Keratinocyte (primary cell): ENCODE results near the gene ZNF280C. TPM values are rescaled to one million over a fixed set of nuclear protein-coding genes. Genes with fewer than 3 reads are reported as not detected.

Source experiments
- DNase-seq: peaks from one replicate; pipeline ENCODE4 v3.0.0-alpha.2; 2011; ENCODE audit warnings: low read depth, missing footprints, low spot score
- FAIRE-seq: peaks from 2 replicates; lab custom pipeline; 2011; peaks lifted over from hg19 to GRCh38; lab: Jason Lieb, UNC
- H2AFZ ChIP-seq: 2 replicates; pipeline ENCODE4 v1.6.0; 2012; ENCODE audit warnings: low read length, control low read depth, inconsistent platforms; ENCODE audit not compliant: control insufficient read depth
- H3K27ac ChIP-seq: 2 replicates; pipeline ENCODE4 v1.5.1; 2011; ENCODE audit warnings: low read length; ENCODE audit not compliant: control insufficient read depth, insufficient read depth
- H3K27me3 ChIP-seq: 3 replicates; pipeline ENCODE4 v1.6.0; 2011; ENCODE audit warnings: low read length; ENCODE audit not compliant: control insufficient read depth, insufficient read depth; ENCODE audit errors: extremely low read depth
- H3K36me3 ChIP-seq, 2 experiments: 2 replicates in 1 of 2; 3 replicates in 1 of 2; pipeline ENCODE4 v1.5.1; 2011; ENCODE audit warnings: low read length in 2 of 2, mild to moderate bottlenecking in 1 of 2; ENCODE audit not compliant: control insufficient read depth in 2 of 2, insufficient read depth in 2 of 2; ENCODE audit errors: extremely low read depth in 1 of 2
- H3K4me1 ChIP-seq: 3 replicates; pipeline ENCODE4 v1.5.1; 2011; ENCODE audit warnings: low read length; ENCODE audit not compliant: control insufficient read depth, insufficient read depth; ENCODE audit errors: extremely low read depth
- H3K4me2 ChIP-seq: 3 replicates; pipeline ENCODE4 v1.6.0; 2011; ENCODE audit warnings: low read depth, low read length; ENCODE audit not compliant: control insufficient read depth, insufficient read depth; ENCODE audit errors: extremely low read depth
- H3K4me3 ChIP-seq, 3 experiments: fragments of 200-600 bp in 1 of 3; sonication (generic) in 1 of 3; 2 replicates in 2 of 3; 3 replicates in 1 of 3; pipeline ENCODE4 v1.5.1; 2011 to 2016; ENCODE audit warnings: low read length in 3 of 3, mild to moderate bottlenecking in 3 of 3, control low read depth in 2 of 3, inconsistent platforms in 1 of 3, low read depth in 1 of 3, mixed read lengths in 1 of 3, mixed run types in 1 of 3, moderate library complexity in 1 of 3; ENCODE audit not compliant: control insufficient read depth in 2 of 3, insufficient read depth in 2 of 3; ENCODE audit errors: extremely low read depth in 1 of 3
- H3K79me2 ChIP-seq: 2 replicates; pipeline ENCODE4 v1.6.0; 2012; ENCODE audit warnings: low read length; ENCODE audit not compliant: control insufficient read depth, insufficient read depth
- H3K9ac ChIP-seq: 3 replicates; pipeline ENCODE4 v1.6.0; 2011; ENCODE audit warnings: low read length; ENCODE audit not compliant: control insufficient read depth, insufficient read depth; ENCODE audit errors: extremely low read depth
- H3K9me1 ChIP-seq: 3 replicates; pipeline ENCODE4 v1.6.0; 2011; ENCODE audit warnings: low read length; ENCODE audit not compliant: control insufficient read depth, insufficient read depth; ENCODE audit errors: extremely low read depth
- H3K9me3 ChIP-seq: 2 replicates; pipeline ENCODE4 v1.5.1; 2012; ENCODE audit warnings: low read depth, low read length; ENCODE audit not compliant: control insufficient read depth
- H4K20me1 ChIP-seq: 3 replicates; pipeline ENCODE4 v1.6.0; 2011; ENCODE audit warnings: low read length; ENCODE audit not compliant: control insufficient read depth, insufficient read depth; ENCODE audit errors: extremely low read depth
- EZH2 ChIP-seq: IDR thresholded peaks from one replicate; pipeline ENCODE4 v1.6.1; 2012; ENCODE audit warnings: inconsistent platforms, mild to moderate bottlenecking, low read length, moderate library complexity
- dilution Hi-C: fragments of 300-500 bp; cut with MboI; formaldehyde crosslinking; loops from one replicate; pipeline ENCODE4 v1.7.0; 2020; ENCODE audit warnings: low sequenced_read_pairs; ENCODE audit not compliant: extremely low pct_ligation_motif_present
- polyA plus RNA-seq, 5 experiments: library from polyadenylated mRNA; depleted of rRNA in 3 of 5; stranded (reverse) in 3 of 5; stranded (forward) in 1 of 5; unstranded in 1 of 5; fragments of >200 nt; gene quantifications; 1 replicate in 1 of 5; 2 replicates in 3 of 5; 3 replicates in 1 of 5; pipeline versions ENCODE4 v1.2.1 to v1.2.3, GENCODE V29; 2011 to 2012; ENCODE audit warnings: missing spikeins in 2 of 5, low read depth in 1 of 5, low replicate concordance in 1 of 5
- TF ChIP-seq, protein P1 (sequence below), 3 experiments: IDR thresholded peaks in 1 of 3; conservative IDR thresholded peaks in 1 of 3; optimal IDR thresholded peaks in 1 of 3; 2 replicates in 2 of 3; 3 replicates in 1 of 3; pipeline versions ENCODE3 to v1.5.1; 2011; ENCODE audit warnings: low read length in 3 of 3, mild to moderate bottlenecking in 3 of 3, moderate library complexity in 2 of 3, control low read depth in 1 of 3, inconsistent platforms in 1 of 3; ENCODE audit not compliant: insufficient read depth in 2 of 3; ENCODE audit errors: extremely low read depth in 1 of 3

The ZNF280C gene
- polyA plus RNA-seq, 1 donor (not counting 4 experiments of a cell fraction or from before 2014, with no cell fraction given), result 4.7 TPM

GRCh38 chrX:130173190-130173895, 95.4 kb downstream of the ZNF280C start:
- Histone ChIP-seq H4K20me1 (no peaks in the 10 kb centered on the region), H3K36me3 (no peaks in the 10 kb centered on the region), H3K27me3 (peaks cover 3% of the 10 kb centered on the region), H3K9ac (no peak overlapping the region), H3K4me2 (no peak overlapping the region), H3K9me1 (no peaks in the 10 kb centered on the region), H3K27ac (no peak overlapping the region), H2AFZ (no peak overlapping the region), H3K4me3 (no peak overlapping the region), H3K79me2 (no peaks in the 10 kb centered on the region), H3K9me3 (no peaks in the 10 kb centered on the region), H3K4me1 (peaks cover 11% of the 10 kb centered on the region)
- no peak for TF ChIP-seq EZH2
- TF ChIP-seq, protein P1, sequence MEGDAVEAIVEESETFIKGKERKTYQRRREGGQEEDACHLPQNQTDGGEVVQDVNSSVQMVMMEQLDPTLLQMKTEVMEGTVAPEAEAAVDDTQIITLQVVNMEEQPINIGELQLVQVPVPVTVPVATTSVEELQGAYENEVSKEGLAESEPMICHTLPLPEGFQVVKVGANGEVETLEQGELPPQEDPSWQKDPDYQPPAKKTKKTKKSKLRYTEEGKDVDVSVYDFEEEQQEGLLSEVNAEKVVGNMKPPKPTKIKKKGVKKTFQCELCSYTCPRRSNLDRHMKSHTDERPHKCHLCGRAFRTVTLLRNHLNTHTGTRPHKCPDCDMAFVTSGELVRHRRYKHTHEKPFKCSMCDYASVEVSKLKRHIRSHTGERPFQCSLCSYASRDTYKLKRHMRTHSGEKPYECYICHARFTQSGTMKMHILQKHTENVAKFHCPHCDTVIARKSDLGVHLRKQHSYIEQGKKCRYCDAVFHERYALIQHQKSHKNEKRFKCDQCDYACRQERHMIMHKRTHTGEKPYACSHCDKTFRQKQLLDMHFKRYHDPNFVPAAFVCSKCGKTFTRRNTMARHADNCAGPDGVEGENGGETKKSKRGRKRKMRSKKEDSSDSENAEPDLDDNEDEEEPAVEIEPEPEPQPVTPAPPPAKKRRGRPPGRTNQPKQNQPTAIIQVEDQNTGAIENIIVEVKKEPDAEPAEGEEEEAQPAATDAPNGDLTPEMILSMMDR (optimal IDR thresholded peaks at IDR 0.05 in 1 of 3, IDR thresholded peaks at IDR 0.05 in 1 of 3, conservative IDR thresholded peaks at IDR 0.05 in 1 of 3; ENCODE audit: extremely low read depth in 1 of 3, insufficient read depth in 2 of 3, low read length in 3 of 3), result no peak
- DNase-seq, result no peak
- dilution Hi-C loops, result no loop called here
- no peak for FAIRE-seq

- no peak for DNase-seq
- no peak for TF ChIP-seq EZH2
- TF ChIP-seq, protein P1 (optimal IDR thresholded peaks at IDR 0.05 in 1 of 3, IDR thresholded peaks at IDR 0.05 in 1 of 3, conservative IDR thresholded peaks at IDR 0.05 in 1 of 3; ENCODE audit: extremely low read depth in 1 of 3, insufficient read depth in 2 of 3, low read length in 3 of 3), result no peak
- Histone ChIP-seq H3K4me1 (peaks cover 11% of the 10 kb centered on the region), H3K27ac (no peak overlapping the region), H2AFZ (peak overlapping the region; percentile 39), H3K27me3 (peaks cover 3% of the 10 kb centered on the region), H3K79me2 (no peaks in the 10 kb centered on the region), H4K20me1 (no peaks in the 10 kb centered on the region), H3K4me2 (peak overlapping the region; percentile 60), H3K9me3 (no peaks in the 10 kb centered on the region), H3K9me1 (no peaks in the 10 kb centered on the region), H3K4me3 (peak overlapping the region in 1 of 3 experiments; percentile 29), H3K36me3 (no peaks in the 10 kb centered on the region), H3K9ac (peak overlapping the region; percentile 33)
- FAIRE-seq, result no peak
- dilution Hi-C loops, result no loop called here
Measured at GRCh38 chrX:130172127-130172845, 96.4 kb downstream of the ZNF280C start.
